SK-N-SH (cell line): Measurements from ENCODE around the gene FCGBP.

ENCODE experiments used
- CHD2 ChIP-seq: fragments of 150-350 bp; IDR thresholded peaks from 2 replicates; pipeline ENCODE4 v1.6.1; 2018; ENCODE audit warnings: low read length; ENCODE audit not compliant: partially characterized antibody
- EZH2phosphoT487 ChIP-seq: fragments of 200-600 bp; sonication (generic); IDR thresholded peaks from 2 replicates; pipeline ENCODE4 v1.6.1; 2017; ENCODE audit warnings: low read depth, mixed run types, mild to moderate bottlenecking, antibody characterized with exemption, moderate library complexity, borderline replicate concordance
- GATA2 ChIP-seq: sonication (generic); formaldehyde crosslinking; IDR thresholded peaks from 2 replicates; pipeline ENCODE4 v1.5.0; 2020; ENCODE audit warnings: mild to moderate bottlenecking, missing genetic modification reagents
- NFIC ChIP-seq: IDR thresholded peaks from 2 replicates; pipeline ENCODE4 v1.4.0; 2012; ENCODE audit warnings: borderline replicate concordance
- POLR2AphosphoS5 ChIP-seq: IDR thresholded peaks from 2 replicates; pipeline ENCODE4 v1.6.1; 2012; ENCODE audit warnings: low read depth, low read length
- TEAD4 ChIP-seq: IDR thresholded peaks from 2 replicates; pipeline ENCODE4 v1.4.0; 2012; ENCODE audit warnings: mild to moderate bottlenecking, borderline replicate concordance; ENCODE audit not compliant: insufficient read depth
- TF ChIP-seq, protein P1 (sequence below): fragments of 200-600 bp; sonication (generic); IDR thresholded peaks from 2 replicates; pipeline ENCODE4 v1.6.1; 2017; ENCODE audit warnings: antibody characterized with exemption, mild to moderate bottlenecking, moderate library complexity
- TF ChIP-seq, protein P2 (sequence below): IDR thresholded peaks from 2 replicates; pipeline ENCODE4 v1.4.0; 2012; ENCODE audit warnings: low read depth
- TF ChIP-seq, protein P3 (sequence below): IDR thresholded peaks from 2 replicates; pipeline ENCODE4 v1.4.0; 2012; ENCODE audit warnings: low read depth, borderline replicate concordance
- TF ChIP-seq, protein P4 (sequence below): IDR thresholded peaks from 2 replicates; pipeline ENCODE4 v1.6.1; 2012; ENCODE audit warnings: mild to moderate bottlenecking, low read depth, low read length, moderate library complexity

DNA sequence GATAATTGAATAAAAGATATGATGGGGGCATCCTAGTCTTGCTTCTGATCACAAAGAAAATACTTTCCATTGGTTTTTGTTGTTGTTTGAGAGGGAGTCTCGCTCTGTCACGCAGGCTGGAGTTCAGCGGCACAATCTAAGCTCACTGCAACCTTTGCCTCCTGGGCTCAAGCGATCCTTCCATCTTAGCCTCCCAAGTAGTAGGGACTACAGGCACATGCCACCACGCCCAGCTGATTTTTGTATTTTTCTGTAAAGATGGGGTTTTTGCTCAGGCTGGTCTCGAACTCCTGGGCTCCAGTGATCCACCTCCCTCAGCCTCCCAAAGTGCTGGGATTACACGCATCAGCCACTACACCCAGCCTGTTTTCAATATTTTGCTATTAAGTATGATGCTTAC, 19.5 kb upstream of the FCGBP start:
- TF ChIP-seq, protein P1, sequence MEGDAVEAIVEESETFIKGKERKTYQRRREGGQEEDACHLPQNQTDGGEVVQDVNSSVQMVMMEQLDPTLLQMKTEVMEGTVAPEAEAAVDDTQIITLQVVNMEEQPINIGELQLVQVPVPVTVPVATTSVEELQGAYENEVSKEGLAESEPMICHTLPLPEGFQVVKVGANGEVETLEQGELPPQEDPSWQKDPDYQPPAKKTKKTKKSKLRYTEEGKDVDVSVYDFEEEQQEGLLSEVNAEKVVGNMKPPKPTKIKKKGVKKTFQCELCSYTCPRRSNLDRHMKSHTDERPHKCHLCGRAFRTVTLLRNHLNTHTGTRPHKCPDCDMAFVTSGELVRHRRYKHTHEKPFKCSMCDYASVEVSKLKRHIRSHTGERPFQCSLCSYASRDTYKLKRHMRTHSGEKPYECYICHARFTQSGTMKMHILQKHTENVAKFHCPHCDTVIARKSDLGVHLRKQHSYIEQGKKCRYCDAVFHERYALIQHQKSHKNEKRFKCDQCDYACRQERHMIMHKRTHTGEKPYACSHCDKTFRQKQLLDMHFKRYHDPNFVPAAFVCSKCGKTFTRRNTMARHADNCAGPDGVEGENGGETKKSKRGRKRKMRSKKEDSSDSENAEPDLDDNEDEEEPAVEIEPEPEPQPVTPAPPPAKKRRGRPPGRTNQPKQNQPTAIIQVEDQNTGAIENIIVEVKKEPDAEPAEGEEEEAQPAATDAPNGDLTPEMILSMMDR = no peak
- TF ChIP-seq CHD2 (no peak), TEAD4 (no peak), GATA2 (CRISPR knock-in tag) (no peak), NFIC (no peak), EZH2phosphoT487 (no peak), POLR2AphosphoS5 (no peak)
- TF ChIP-seq, protein P2, sequence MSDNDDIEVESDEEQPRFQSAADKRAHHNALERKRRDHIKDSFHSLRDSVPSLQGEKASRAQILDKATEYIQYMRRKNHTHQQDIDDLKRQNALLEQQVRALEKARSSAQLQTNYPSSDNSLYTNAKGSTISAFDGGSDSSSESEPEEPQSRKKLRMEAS = no peak
- TF ChIP-seq, protein P3, sequence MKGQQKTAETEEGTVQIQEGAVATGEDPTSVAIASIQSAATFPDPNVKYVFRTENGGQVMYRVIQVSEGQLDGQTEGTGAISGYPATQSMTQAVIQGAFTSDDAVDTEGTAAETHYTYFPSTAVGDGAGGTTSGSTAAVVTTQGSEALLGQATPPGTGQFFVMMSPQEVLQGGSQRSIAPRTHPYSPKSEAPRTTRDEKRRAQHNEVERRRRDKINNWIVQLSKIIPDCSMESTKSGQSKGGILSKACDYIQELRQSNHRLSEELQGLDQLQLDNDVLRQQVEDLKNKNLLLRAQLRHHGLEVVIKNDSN = no peak
- TF ChIP-seq, protein P4, sequence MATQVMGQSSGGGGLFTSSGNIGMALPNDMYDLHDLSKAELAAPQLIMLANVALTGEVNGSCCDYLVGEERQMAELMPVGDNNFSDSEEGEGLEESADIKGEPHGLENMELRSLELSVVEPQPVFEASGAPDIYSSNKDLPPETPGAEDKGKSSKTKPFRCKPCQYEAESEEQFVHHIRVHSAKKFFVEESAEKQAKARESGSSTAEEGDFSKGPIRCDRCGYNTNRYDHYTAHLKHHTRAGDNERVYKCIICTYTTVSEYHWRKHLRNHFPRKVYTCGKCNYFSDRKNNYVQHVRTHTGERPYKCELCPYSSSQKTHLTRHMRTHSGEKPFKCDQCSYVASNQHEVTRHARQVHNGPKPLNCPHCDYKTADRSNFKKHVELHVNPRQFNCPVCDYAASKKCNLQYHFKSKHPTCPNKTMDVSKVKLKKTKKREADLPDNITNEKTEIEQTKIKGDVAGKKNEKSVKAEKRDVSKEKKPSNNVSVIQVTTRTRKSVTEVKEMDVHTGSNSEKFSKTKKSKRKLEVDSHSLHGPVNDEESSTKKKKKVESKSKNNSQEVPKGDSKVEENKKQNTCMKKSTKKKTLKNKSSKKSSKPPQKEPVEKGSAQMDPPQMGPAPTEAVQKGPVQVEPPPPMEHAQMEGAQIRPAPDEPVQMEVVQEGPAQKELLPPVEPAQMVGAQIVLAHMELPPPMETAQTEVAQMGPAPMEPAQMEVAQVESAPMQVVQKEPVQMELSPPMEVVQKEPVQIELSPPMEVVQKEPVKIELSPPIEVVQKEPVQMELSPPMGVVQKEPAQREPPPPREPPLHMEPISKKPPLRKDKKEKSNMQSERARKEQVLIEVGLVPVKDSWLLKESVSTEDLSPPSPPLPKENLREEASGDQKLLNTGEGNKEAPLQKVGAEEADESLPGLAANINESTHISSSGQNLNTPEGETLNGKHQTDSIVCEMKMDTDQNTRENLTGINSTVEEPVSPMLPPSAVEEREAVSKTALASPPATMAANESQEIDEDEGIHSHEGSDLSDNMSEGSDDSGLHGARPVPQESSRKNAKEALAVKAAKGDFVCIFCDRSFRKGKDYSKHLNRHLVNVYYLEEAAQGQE = no peak
